ENCODE results near the gene FAM83C. TPM values are rescaled to one million over a fixed set of nuclear protein-coding genes. Genes with fewer than 3 reads are reported as not detected.

Gene FAM83C
- total and polyA plus RNA-seq, 9 of the 15 experiments (the other 6 are each of a cell fraction or from before 2014, with no cell fraction given) = not detected

DNA sequence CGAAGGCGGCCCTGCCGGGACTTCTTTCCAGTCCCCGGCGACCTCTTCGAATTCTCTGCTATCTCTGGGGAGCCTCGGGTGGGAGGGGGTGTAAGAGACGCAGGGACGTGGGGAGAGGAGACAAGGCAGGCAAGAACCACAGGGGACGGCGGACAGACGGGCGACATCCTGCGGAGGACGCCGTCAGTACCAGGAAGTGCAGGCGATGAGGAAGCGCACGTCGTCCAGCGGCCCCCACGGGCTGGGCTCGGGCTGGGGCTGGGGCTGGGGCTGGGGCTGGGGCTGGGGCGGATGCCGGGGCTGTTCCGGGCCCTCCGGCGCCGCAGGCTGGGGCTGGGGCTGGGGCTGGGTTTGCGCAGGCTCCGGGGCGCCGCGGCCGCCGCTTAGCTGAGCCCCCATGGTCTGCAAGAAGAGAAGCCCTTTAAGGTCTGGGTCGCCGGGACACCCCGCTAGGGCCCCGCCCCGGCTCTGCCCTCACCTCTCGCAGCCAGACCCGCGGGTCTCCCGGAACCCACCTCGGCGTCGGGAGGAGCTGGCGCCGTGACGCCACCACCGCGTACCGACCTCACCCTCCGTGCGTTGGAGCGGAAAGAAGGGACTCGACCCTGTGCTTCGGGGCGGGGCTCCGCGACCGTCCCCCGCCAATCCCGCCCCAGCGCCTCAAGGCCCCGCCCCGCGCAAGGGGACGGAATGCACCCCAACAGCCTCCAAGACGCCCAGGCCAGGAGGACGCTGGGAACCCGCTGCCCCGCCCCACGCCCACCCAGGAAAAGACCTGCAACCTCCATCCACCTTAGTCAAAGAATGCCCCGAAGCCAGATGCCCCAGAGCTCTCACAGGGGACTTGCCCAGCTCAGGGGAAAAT is 14.5 kb downstream of the FAM83C start, which contains the start of gene MMP24OS:
Gene MMP24OS (minus strand): TSS at position 592 of the 865 bp plus-strand sequence. CDS start 193 bp downstream, at position 399.
- in situ Hi-C loops (cut with MboI) = no loop called here
- H3K27ac ChIP-seq (ENCODE audit: extremely low read depth, low read depth, low read length) = peak within 1 kb of the TSS; percentile 82
- no peaks in the 10 kb centered on the region for H4K20me1 ChIP-seq (replicated peaks; ENCODE audit: control insufficient read depth, insufficient read depth, low read length)
- FAIRE-seq = peak; percentile 70
- no peaks in the 10 kb centered on the region for H3K27me3 ChIP-seq (ENCODE audit: control insufficient read depth in 2 of 2, insufficient read depth in 2 of 2, low read length in 2 of 2)
- peak within 1 kb of the TSS; percentile 79; the same call in 1 of the 2 replicates for H2AFZ ChIP-seq (ENCODE audit: low read depth, low read length)
- CTCF ChIA-PET (ENCODE audit: low intra/inter-chr PET ratio) = no interaction called here
- H3K79me2 ChIP-seq (ENCODE audit: control insufficient read depth, insufficient read depth, low read length) = peaks cover 31% of the 10 kb centered on the region
- POLR2A ChIA-PET = interaction anchor here (0.6 to 2.0 kb wide), 4 partner anchors 13 to 421 kb away, joined by 3 to 6 read pairs (median 4); no protein-coding TSS in a partner anchor
- peaks cover 8 to 39% of the 10 kb centered on the region in 2 experiments; a peak in 3 of 5 replicates for H3K4me1 ChIP-seq (replicated peaks in 1 of 2; ENCODE audit: control insufficient read depth in 2 of 2, insufficient read depth in 2 of 2, low read length in 2 of 2)
- H3K9ac ChIP-seq (ENCODE audit: insufficient read depth in 1 of 2, low read depth in 2 of 2, low read length in 2 of 2) = peak within 1 kb of the TSS; percentile 80 to 94
- ATAC-seq = peak; percentile 95
- peak; percentile 85 to 90 (median 87) for DNase-seq (ENCODE audit: extremely low read depth in 1 of 4, low spot score in 3 of 4)
- BruUV-seq (replicated peaks) = no TSS peak
- H3K4me2 ChIP-seq (ENCODE audit: insufficient read depth, low read length) = peak within 1 kb of the TSS; percentile 77
- peak within 1 kb of the TSS; percentile 66 for H3K4me3 ChIP-seq
- H3K9me3 ChIP-seq (replicated peaks; ENCODE audit: control insufficient read depth, insufficient read depth, low read depth, low read length) = no peaks in the 10 kb centered on the region
- 29% methylated on average over 31 of the region's 76 CpGs for WGBS (ENCODE audit: insufficient coverage, low coverage, missing lambda C conversion rate)
- no peaks in the 10 kb centered on the region for H3K9me1 ChIP-seq (ENCODE audit: control insufficient read depth, insufficient read depth, low read length)
- peaks cover 71% of the 10 kb centered on the region for H3K36me3 ChIP-seq (ENCODE audit: control insufficient read depth, insufficient read depth, low read length)
- intact Hi-C loops (cut with micrococcal nuclease) = no loop called here
- TF ChIP-seq HDGF (IDR thresholded peaks at IDR 0.05) (no peak), YY1 (IDR thresholded peaks at IDR 0.05; ENCODE audit: borderline replicate concordance in 1 of 3, control insufficient read depth in 1 of 3, extremely low read depth in 1 of 3, insufficient read depth in 3 of 3, insufficient read length in 1 of 3, insufficient replicate concordance in 2 of 3, low read depth in 1 of 3, low read length in 2 of 3) (peak in 1 of 3 experiments; percentile 25), ZNF274 (IDR thresholded peaks at IDR 0.05; ENCODE audit: borderline replicate concordance, low read depth, low read length) (no peak), KDM5B (IDR thresholded peaks at IDR 0.05; ENCODE audit: insufficient replicate concordance, low read depth, low read length) (peak; percentile 59), SAFB (IDR thresholded peaks at IDR 0.05; ENCODE audit: borderline replicate concordance, low read depth, low read length) (no peak), ZNF583 (CRISPR knock-in tag; IDR thresholded peaks at IDR 0.05) (no peak), KLF6 (CRISPR knock-in tag; IDR thresholded peaks at IDR 0.05; ENCODE audit: borderline replicate concordance) (0 out of 2 replicates have a peak, but pooled peaks have one; percentile 32), NEUROD1 (IDR thresholded peaks at IDR 0.05; ENCODE audit: borderline replicate concordance, low read depth, low read length, partially characterized antibody) (no peak), POU5F1 (IDR thresholded peaks at IDR 0.05; ENCODE audit: borderline replicate concordance, low read depth, low read length, partially characterized antibody) (no peak), EHMT2 (IDR thresholded peaks at IDR 0.05) (no peak), FOXJ3 (CRISPR knock-in tag; IDR thresholded peaks at IDR 0.05) (no peak), RNF2 (IDR thresholded peaks at IDR 0.05) (no peak)
- TF ChIP-seq, protein P1, sequence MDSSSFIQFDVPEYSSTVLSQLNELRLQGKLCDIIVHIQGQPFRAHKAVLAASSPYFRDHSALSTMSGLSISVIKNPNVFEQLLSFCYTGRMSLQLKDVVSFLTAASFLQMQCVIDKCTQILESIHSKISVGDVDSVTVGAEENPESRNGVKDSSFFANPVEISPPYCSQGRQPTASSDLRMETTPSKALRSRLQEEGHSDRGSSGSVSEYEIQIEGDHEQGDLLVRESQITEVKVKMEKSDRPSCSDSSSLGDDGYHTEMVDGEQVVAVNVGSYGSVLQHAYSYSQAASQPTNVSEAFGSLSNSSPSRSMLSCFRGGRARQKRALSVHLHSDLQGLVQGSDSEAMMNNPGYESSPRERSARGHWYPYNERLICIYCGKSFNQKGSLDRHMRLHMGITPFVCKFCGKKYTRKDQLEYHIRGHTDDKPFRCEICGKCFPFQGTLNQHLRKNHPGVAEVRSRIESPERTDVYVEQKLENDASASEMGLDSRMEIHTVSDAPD (CRISPR knock-in tag; IDR thresholded peaks at IDR 0.05) = no peak
- TF ChIP-seq, protein P2, sequence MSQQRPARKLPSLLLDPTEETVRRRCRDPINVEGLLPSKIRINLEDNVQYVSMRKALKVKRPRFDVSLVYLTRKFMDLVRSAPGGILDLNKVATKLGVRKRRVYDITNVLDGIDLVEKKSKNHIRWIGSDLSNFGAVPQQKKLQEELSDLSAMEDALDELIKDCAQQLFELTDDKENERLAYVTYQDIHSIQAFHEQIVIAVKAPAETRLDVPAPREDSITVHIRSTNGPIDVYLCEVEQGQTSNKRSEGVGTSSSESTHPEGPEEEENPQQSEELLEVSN (IDR thresholded peaks at IDR 0.05; ENCODE audit: borderline replicate concordance in 1 of 2, extremely low read depth in 1 of 2, insufficient read depth in 1 of 2, insufficient read length in 1 of 2, low read depth in 1 of 2, low read length in 1 of 2, poor library complexity in 1 of 2, severe bottlenecking in 1 of 2) = peak in 1 of 2 experiments; percentile 25
- TF ChIP-seq, protein P3, sequence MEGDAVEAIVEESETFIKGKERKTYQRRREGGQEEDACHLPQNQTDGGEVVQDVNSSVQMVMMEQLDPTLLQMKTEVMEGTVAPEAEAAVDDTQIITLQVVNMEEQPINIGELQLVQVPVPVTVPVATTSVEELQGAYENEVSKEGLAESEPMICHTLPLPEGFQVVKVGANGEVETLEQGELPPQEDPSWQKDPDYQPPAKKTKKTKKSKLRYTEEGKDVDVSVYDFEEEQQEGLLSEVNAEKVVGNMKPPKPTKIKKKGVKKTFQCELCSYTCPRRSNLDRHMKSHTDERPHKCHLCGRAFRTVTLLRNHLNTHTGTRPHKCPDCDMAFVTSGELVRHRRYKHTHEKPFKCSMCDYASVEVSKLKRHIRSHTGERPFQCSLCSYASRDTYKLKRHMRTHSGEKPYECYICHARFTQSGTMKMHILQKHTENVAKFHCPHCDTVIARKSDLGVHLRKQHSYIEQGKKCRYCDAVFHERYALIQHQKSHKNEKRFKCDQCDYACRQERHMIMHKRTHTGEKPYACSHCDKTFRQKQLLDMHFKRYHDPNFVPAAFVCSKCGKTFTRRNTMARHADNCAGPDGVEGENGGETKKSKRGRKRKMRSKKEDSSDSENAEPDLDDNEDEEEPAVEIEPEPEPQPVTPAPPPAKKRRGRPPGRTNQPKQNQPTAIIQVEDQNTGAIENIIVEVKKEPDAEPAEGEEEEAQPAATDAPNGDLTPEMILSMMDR (IDR thresholded peaks at IDR 0.05 in 2 of 3, conservative IDR thresholded peaks at IDR 0.05 in 1 of 3; ENCODE audit: insufficient read depth in 2 of 3, low read depth in 1 of 3, low read length in 3 of 3) = peak; percentile 35 to 56 (median 55); a peak in 5 of 6 replicates
